IMR-90 (cell line): Measurements from ENCODE around the gene KDM1B. TPM values are rescaled to one million over a fixed set of nuclear protein-coding genes. Genes with fewer than 3 reads are reported as not detected.

Source experiments
- ATAC-seq: fragments of 200-7000 bp; cut with Tn5 transposase; 2 replicates; pipeline ENCODE4 v1.9.1; 2020; ENCODE audit warnings: low read depth, mild to moderate bottlenecking, moderate library complexity
- BruUV-seq: library from RNA; stranded (reverse); fragments of 400-500 nt; replicated peaks from 2 replicates; lab custom pipeline; 2021; lab: Mats Ljungman, UMichigan
- CTCF ChIA-PET: fragments of 300-600 bp; formaldehyde crosslinking; extraction: SDS; loops from one replicate; lab custom pipeline; 2021; ENCODE audit warnings: antibody characterized with exemption; lab: Yijun Ruan, JAX
- POLR2A ChIA-PET: fragments of 300-600 bp; sonication (Branson Sonifier 250); formaldehyde crosslinking; loops from one replicate; lab custom pipeline; 2022; ENCODE audit warnings: antibody characterized with exemption; ENCODE audit not compliant: unreplicated experiment; lab: Charles Lee
- DNase-seq: peaks from one replicate; pipeline ENCODE4 v3.0.0; 2013
- H2AFZ ChIP-seq: replicated peaks from 2 replicates; pipeline ENCODE3; 2013; ENCODE audit warnings: low read length, mild to moderate bottlenecking; ENCODE audit not compliant: poor library complexity
- H2AK5ac ChIP-seq: 2 replicates; pipeline ENCODE4 v1.6.1; 2013; ENCODE audit warnings: low read depth, low read length, inconsistent platforms
- H2AK9ac ChIP-seq: replicated peaks from 2 replicates; pipeline ENCODE3; 2013; ENCODE audit warnings: mild to moderate bottlenecking, low read depth, low read length, moderate library complexity; ENCODE audit not compliant: poor library complexity
- H2BK120ac ChIP-seq: 2 replicates; pipeline ENCODE4 v1.6.1; 2013; ENCODE audit warnings: low read depth, low read length, inconsistent platforms
- H2BK15ac ChIP-seq: 3 replicates; pipeline ENCODE4 v1.6.1; 2013; ENCODE audit warnings: low read depth, low read length, inconsistent platforms
- H2BK20ac ChIP-seq: 2 replicates; pipeline ENCODE4 v1.6.1; 2013; ENCODE audit warnings: low read depth, mild to moderate bottlenecking, inconsistent platforms, low read length, moderate library complexity
- H2BK5ac ChIP-seq: 2 replicates; pipeline ENCODE4 v1.6.1; 2013; ENCODE audit warnings: mild to moderate bottlenecking, low read depth, low read length, inconsistent platforms; ENCODE audit not compliant: poor library complexity, severe bottlenecking
- H3K14ac ChIP-seq: replicated peaks from 2 replicates; pipeline ENCODE4 v1.6.1; 2013; ENCODE audit warnings: low read depth, low read length, inconsistent platforms
- H3K18ac ChIP-seq: 2 replicates; pipeline ENCODE4 v1.6.1; 2013; ENCODE audit warnings: low read depth, low read length, control low read depth
- H3K23ac ChIP-seq: 2 replicates; pipeline ENCODE4 v1.6.1; 2013; ENCODE audit warnings: low read depth, low read length, inconsistent platforms
- H3K27ac ChIP-seq: 2 replicates; pipeline ENCODE4 v1.5.1; 2013; ENCODE audit warnings: mild to moderate bottlenecking, control low read depth, low read length; ENCODE audit not compliant: insufficient read depth
- H3K27me3 ChIP-seq: 2 replicates; pipeline ENCODE4 v1.6.1; 2013; ENCODE audit warnings: low read length; ENCODE audit not compliant: control insufficient read depth, insufficient read depth
- H3K36me3 ChIP-seq: 2 replicates; pipeline ENCODE4 v1.6.1; 2013; ENCODE audit warnings: low read length, mixed read lengths; ENCODE audit not compliant: control insufficient read depth, insufficient read depth
- H3K4ac ChIP-seq: 2 replicates; pipeline ENCODE4 v1.6.1; 2013; ENCODE audit warnings: low read depth, low read length, inconsistent platforms
- H3K4me1 ChIP-seq: 2 replicates; pipeline ENCODE4 v1.6.1; 2013; ENCODE audit warnings: low read length, mixed read lengths; ENCODE audit not compliant: control insufficient read depth, insufficient read depth
- H3K4me2 ChIP-seq: 2 replicates; pipeline ENCODE4 v1.6.1; 2013; ENCODE audit warnings: low read depth, mild to moderate bottlenecking, control low read depth, low read length, moderate library complexity
- H3K4me3 ChIP-seq: 2 replicates; pipeline ENCODE4 v1.5.1; 2013; ENCODE audit warnings: low read depth, mild to moderate bottlenecking, control low read depth, low read length, moderate library complexity; ENCODE audit not compliant: insufficient read depth
- H3K56ac ChIP-seq: 2 replicates; pipeline ENCODE4 v1.6.1; 2013; ENCODE audit warnings: low read length, inconsistent platforms; ENCODE audit not compliant: insufficient read depth; ENCODE audit errors: extremely low read depth
- H3K79me1 ChIP-seq, 2 experiments: 2 replicates each; pipeline ENCODE4 v1.6.1; 2013; ENCODE audit warnings: low read length in 2 of 2, inconsistent platforms in 1 of 2, low read depth in 1 of 2
- H3K9ac ChIP-seq: 2 replicates; pipeline ENCODE4 v1.6.1; 2013; ENCODE audit warnings: low read depth, low read length, control low read depth
- H3K9me1 ChIP-seq: 2 replicates; pipeline ENCODE4 v1.6.1; 2013; ENCODE audit warnings: low read length, inconsistent platforms; ENCODE audit not compliant: insufficient read depth
- H3K9me3 ChIP-seq: 2 replicates; pipeline ENCODE4 v1.6.1; 2013; ENCODE audit warnings: low read length; ENCODE audit not compliant: control insufficient read depth, insufficient read depth
- H4K20me1 ChIP-seq: 2 replicates; pipeline ENCODE4 v1.6.1; 2013; ENCODE audit warnings: low read length, inconsistent platforms; ENCODE audit not compliant: insufficient read depth
- H4K5ac ChIP-seq: 2 replicates; pipeline ENCODE4 v1.6.1; 2013; ENCODE audit warnings: mild to moderate bottlenecking, low read depth, low read length, control low read depth
- H4K8ac ChIP-seq, 2 experiments: 2 replicates each; pipeline ENCODE4 v1.6.1; 2013; ENCODE audit warnings: low read depth in 2 of 2, low read length in 2 of 2, control low read depth in 1 of 2, inconsistent platforms in 1 of 2
- H4K91ac ChIP-seq: 2 replicates; pipeline ENCODE4 v1.6.1; 2013; ENCODE audit warnings: low read depth, low read length, inconsistent platforms; ENCODE audit not compliant: insufficient read depth
- CTCF ChIP-seq: conservative IDR thresholded peaks from 2 replicates; pipeline ENCODE4 v1.5.1; 2012; ENCODE audit warnings: mild to moderate bottlenecking, low read depth, low read length, improper control_type of control experiment
- FOS ChIP-seq: fragments of 150-350 bp; IDR thresholded peaks from 2 replicates; pipeline ENCODE4 v1.6.1; 2016; ENCODE audit warnings: low read depth, low read length
- MXI1 ChIP-seq: IDR thresholded peaks from 2 replicates; pipeline ENCODE4 v1.6.1; 2012; ENCODE audit warnings: low read depth, mild to moderate bottlenecking, low read length, moderate library complexity, borderline replicate concordance
- RAD21 ChIP-seq: IDR thresholded peaks from 2 replicates; pipeline ENCODE4 v1.6.1; 2012; ENCODE audit warnings: low read length, improper control_type of control experiment
- RFX5 ChIP-seq: IDR thresholded peaks from 2 replicates; pipeline ENCODE4 v1.8.0; 2012; ENCODE audit warnings: low read depth, mild to moderate bottlenecking, low read length, moderate library complexity
- SMC3 ChIP-seq: fragments of 150-350 bp; IDR thresholded peaks from 2 replicates; pipeline ENCODE4 v1.6.1; 2016; ENCODE audit warnings: low read depth, mild to moderate bottlenecking, antibody characterized with exemption, low read length, moderate library complexity
- WGBS, 2 experiments: methylation state at CpG; one replicate each; pipeline versions ENCODE4 v1.1.5 to v1.1.7; 2013; ENCODE audit warnings: missing lambda C conversion rate in 2 of 2; ENCODE audit not compliant: insufficient read length in 1 of 2; ENCODE audit errors: extremely low coverage in 2 of 2; 5-methylcytosine and 5-hydroxymethylcytosine counted together
- dilution Hi-C: fragments of 300-500 bp; cut with HindIII; formaldehyde crosslinking; loops from one replicate; pipeline ENCODE4 v1.14.3; 2018; ENCODE audit warnings: low sequenced_read_pairs; ENCODE audit not compliant: unreplicated experiment
- in situ Hi-C: fragments of 300-500 bp; cut with MboI; formaldehyde crosslinking; loops from 3 replicates; pipeline ENCODE4 v1.14.3; 2019; ENCODE audit warnings: low sequenced_read_pairs, inconsistent platforms, mixed read lengths
- intact Hi-C: fragments of 100-400 bp; cut with micrococcal nuclease; formaldehyde crosslinking; loops from 2 replicates; pipeline ENCODE4 v1.10.0; 2022
- polyA plus RNA-seq, 3 experiments: library from polyadenylated mRNA; depleted of rRNA; stranded (reverse); fragments of >200 nt; gene quantifications; 2 replicates each; pipeline ENCODE4 v1.2.3, GENCODE V29; 2012; ENCODE audit warnings: low replicate concordance in 1 of 3
- total RNA-seq: library from RNA; depleted of rRNA; stranded (reverse); fragments of >200 nt; gene quantifications from 2 replicates; pipeline ENCODE4 v1.2.3, GENCODE V29; 2012

Gene KDM1B
- total and polyA plus RNA-seq, 2 of the 4 experiments (the other 2 are of a cell fraction), result 13.2 to 16.7 TPM

- H3K9me3 ChIP-seq, result no peaks in the 10 kb centered on the region
- no peak overlapping the region for H2BK120ac ChIP-seq
- H2BK5ac ChIP-seq, result no peak overlapping the region
- DNase-seq, result peak; percentile 27
- peak overlapping the region; percentile 18 for H3K4ac ChIP-seq
- peak overlapping the region; percentile 29 for H2AK9ac ChIP-seq
- peak overlapping the region; percentile 77 for H3K23ac ChIP-seq
- peak overlapping the region; percentile 92 for H3K4me2 ChIP-seq
- peak overlapping the region; percentile 93 for H2AFZ ChIP-seq
- no peaks in the 10 kb centered on the region for H3K27me3 ChIP-seq
- TF ChIP-seq RAD21, result 0 out of 2 replicates have a peak, but pooled peaks have one; percentile 11
- no peak for TF ChIP-seq RFX5
- TF ChIP-seq MXI1, result no peak
- no peak for TF ChIP-seq SMC3
- peak; percentile 21; the same call in 1 of the 2 replicates for TF ChIP-seq CTCF
- no peak for TF ChIP-seq FOS
- WGBS, 2 experiments, result 1% methylated on average over 16 of the region's 26 CpGs; no CpG with 5 or more reads in 1 of the 2 experiments
- peak; percentile 1 for ATAC-seq
- in situ Hi-C loops, result no loop called here
- peak overlapping the region; percentile 99 for H3K4me3 ChIP-seq
- no peak overlapping the region for H2BK15ac ChIP-seq
- H3K9me1 ChIP-seq, result peaks cover 6% of the 10 kb centered on the region
- peak overlapping the region; percentile 69 for H3K14ac ChIP-seq
- CTCF ChIA-PET, result no interaction called here
- POLR2A ChIA-PET, result no interaction called here
- H2AK5ac ChIP-seq, result 0 out of 2 replicates have a peak overlapping the region, but pooled peaks have one; percentile 4
- H2BK20ac ChIP-seq, result no peak overlapping the region
- H4K8ac ChIP-seq, result 0 out of 4 replicates have a peak overlapping the region, but pooled peaks of 1 of the 2 experiments have one; percentile 17
- no peak overlapping the region for H4K5ac ChIP-seq
- peaks cover 2% of the 10 kb centered on the region; the same call in 1 of the 2 replicates for H3K36me3 ChIP-seq
- dilution Hi-C loops, result no loop called here
- H3K56ac ChIP-seq, result no peak overlapping the region
- H3K18ac ChIP-seq, result no peak overlapping the region
- intact Hi-C loops, result loop anchor here (2.0 to 5.0 kb wide), 3 partner anchors 107 to 349 kb away; no protein-coding TSS in a partner anchor
- H3K9ac ChIP-seq, result peak overlapping the region; percentile 82
- no peak overlapping the region for H4K91ac ChIP-seq
- BruUV-seq, result no TSS peak
- H3K4me1 ChIP-seq, result peaks cover 3% of the 10 kb centered on the region
- peak overlapping the region; percentile 70; the same call in 1 of the 2 replicates for H3K27ac ChIP-seq
- H3K79me1 ChIP-seq, result peaks cover 10 to 34% of the 10 kb centered on the region in 2 experiments; a peak in 3 of 4 replicates
- no peaks in the 10 kb centered on the region for H4K20me1 ChIP-seq
These were observed 721 bp downstream of the KDM1B start for GRCh38 chr6:18155864-18156421.
